Vagina (tissue), 2 donors: ENCODE measurements around the gene KRTAP22-1. TPM values are rescaled to one million over a fixed set of nuclear protein-coding genes. Genes with fewer than 3 reads are reported as not detected.

Experiments
- DNase-seq, 2 donors: peaks; one replicate each; pipeline ENCODE4 v3.0.0-alpha.2; 2017; ENCODE audit errors: extremely low spot score in 2 of 2
- H3K27ac ChIP-seq: fragments of 200-600 bp; sonication (generic); one replicate; pipeline ENCODE4 v1.5.1; 2019
- H3K27me3 ChIP-seq: fragments of 200-600 bp; sonication (generic); one replicate; pipeline ENCODE4 v1.5.1; 2019
- H3K36me3 ChIP-seq, 2 donors: fragments of 200-600 bp; sonication (generic); one replicate each; pipeline ENCODE4 v1.5.1; 2017 to 2019
- H3K4me1 ChIP-seq: fragments of 200-600 bp; sonication (generic); one replicate; pipeline ENCODE4 v1.5.1; 2019
- H3K4me3 ChIP-seq, 2 donors: fragments of 200-600 bp; sonication (generic); 1 replicate in 1 of 2; 2 replicates in 1 of 2; pipeline ENCODE4 v1.5.1; 2016 to 2019
- H3K9me3 ChIP-seq: fragments of 200-600 bp; sonication (generic); one replicate; pipeline ENCODE4 v1.5.1; 2019
- CTCF ChIP-seq, 3 experiments: fragments of 450-650 bp in 2 of 3; fragments of 200-600 bp in 1 of 3; sonication (generic) in 1 of 3; IDR thresholded peaks; one replicate each; pipeline ENCODE4 v1.5.1; 2017 to 2019; ENCODE audit warnings: antibody characterized with exemption in 3 of 3, mild to moderate bottlenecking in 2 of 3, moderate library complexity in 2 of 3
- POLR2A ChIP-seq, 2 donors: fragments of 450-650 bp; IDR thresholded peaks; one replicate each; pipeline ENCODE4 v1.6.1; 2017; ENCODE audit warnings: antibody characterized with exemption in 2 of 2, mild to moderate bottlenecking in 2 of 2, moderate library complexity in 2 of 2
- POLR2AphosphoS5 ChIP-seq, 2 donors: sonication (generic); formaldehyde crosslinking; IDR thresholded peaks; one replicate each; pipeline ENCODE4 v1.9.0; 2017; ENCODE audit warnings: antibody characterized with exemption in 2 of 2, mild to moderate bottlenecking in 2 of 2, low read depth in 1 of 2; ENCODE audit not compliant: insufficient read depth in 1 of 2
- intact Hi-C: fragments of 100-400 bp; cut with DNase I; formaldehyde crosslinking; loops from one replicate; pipeline ENCODE4 v1.15.1; 2023
- total RNA-seq: library from RNA; depleted of rRNA; stranded (reverse); fragments of >200 nt; gene quantifications from one replicate; pipeline ENCODE4 v1.2.3, GENCODE V29; 2016

KRTAP22-1 gene
- total RNA-seq, 1 donor from 2014 or later: not detected

- DNase-seq: no peak
- no peak for TF ChIP-seq POLR2AphosphoS5 (IDR thresholded peaks at IDR 0.05; ENCODE audit: insufficient read depth in 1 of 2, low read depth in 1 of 2)
- TF ChIP-seq POLR2A (IDR thresholded peaks at IDR 0.05): no peak
- no peak for TF ChIP-seq CTCF (IDR thresholded peaks at IDR 0.05)
- intact Hi-C loops: no loop called here
- Histone ChIP-seq H3K4me3 (no peak overlapping the region), H3K36me3 (no peaks in the 10 kb centered on the region), H3K27me3 (no peaks in the 10 kb centered on the region), H3K4me1 (no peaks in the 10 kb centered on the region), H3K9me3 (no peaks in the 10 kb centered on the region), H3K27ac (no peak overlapping the region)
These were observed 5.1 kb downstream of the KRTAP22-1 start for GRCh38 chr21:30605968-30606367.

- Histone ChIP-seq H3K27ac (no peak overlapping the region), H3K36me3 (no peaks in the 10 kb centered on the region), H3K4me3 (no peak overlapping the region), H3K4me1 (no peaks in the 10 kb centered on the region), H3K27me3 (no peaks in the 10 kb centered on the region), H3K9me3 (no peaks in the 10 kb centered on the region)
- TF ChIP-seq CTCF (IDR thresholded peaks at IDR 0.05) (no peak), POLR2A (IDR thresholded peaks at IDR 0.05) (no peak), POLR2AphosphoS5 (IDR thresholded peaks at IDR 0.05; ENCODE audit: insufficient read depth in 1 of 2, low read depth in 1 of 2) (no peak)
- DNase-seq: no peak
- intact Hi-C loops: no loop called here
These were observed 11.2 kb downstream of the KRTAP22-1 start for GRCh38 chr21:30612132-30612531.

- Histone ChIP-seq H3K27me3 (no peaks in the 10 kb centered on the region), H3K4me3 (no peak within 1 kb of the TSS)
These were observed 12.9 kb downstream of the KRTAP22-1 start, which contains the start of gene KRTAP6-1 for GRCh38 chr21:30613836-30614235. TSS of gene KRTAP6-1 (minus strand) at chr21:30613930. CDS start at chr21:30613904, 26 bp downstream.

GRCh38 chr21:30615199-30615598, 14.3 kb downstream of the KRTAP22-1 start:
- H3K36me3 ChIP-seq: no peaks in the 10 kb centered on the region
- H3K4me1 ChIP-seq: no peaks in the 10 kb centered on the region
- H3K9me3 ChIP-seq: no peaks in the 10 kb centered on the region
- no peak overlapping the region for H3K27ac ChIP-seq
- TF ChIP-seq CTCF (IDR thresholded peaks at IDR 0.05) (no peak), POLR2A (IDR thresholded peaks at IDR 0.05) (no peak), POLR2AphosphoS5 (IDR thresholded peaks at IDR 0.05; ENCODE audit: insufficient read depth in 1 of 2, low read depth in 1 of 2) (no peak)
- intact Hi-C loops: no loop called here
- DNase-seq: no peak
- H3K27me3 ChIP-seq: no peaks in the 10 kb centered on the region
- H3K4me3 ChIP-seq: no peak overlapping the region

More at GRCh38 chr21:30613836-30614235, 12.9 kb downstream of the KRTAP22-1 start, which contains the start of gene KRTAP6-1:
- no peak within 1 kb of the TSS for H3K27ac ChIP-seq
- no peak for DNase-seq
- no peaks in the 10 kb centered on the region for H3K4me1 ChIP-seq
- H3K9me3 ChIP-seq: no peaks in the 10 kb centered on the region
- intact Hi-C loops: no loop called here
- TF ChIP-seq POLR2A (IDR thresholded peaks at IDR 0.05): no peak
- TF ChIP-seq CTCF (IDR thresholded peaks at IDR 0.05): no peak
- no peak for TF ChIP-seq POLR2AphosphoS5 (IDR thresholded peaks at IDR 0.05; ENCODE audit: insufficient read depth in 1 of 2, low read depth in 1 of 2)
- H3K36me3 ChIP-seq: no peaks in the 10 kb centered on the region

- Histone ChIP-seq H3K27me3 (no peaks in the 10 kb centered on the region), H3K36me3 (no peaks in the 10 kb centered on the region), H3K4me1 (no peaks in the 10 kb centered on the region), H3K27ac (no peak within 1 kb of the TSS), H3K9me3 (no peaks in the 10 kb centered on the region), H3K4me3 (no peak within 1 kb of the TSS)
- intact Hi-C loops: no loop called here
- TF ChIP-seq CTCF (IDR thresholded peaks at IDR 0.05): no peak
- TF ChIP-seq POLR2AphosphoS5 (IDR thresholded peaks at IDR 0.05; ENCODE audit: insufficient read depth in 1 of 2, low read depth in 1 of 2): no peak
- no peak for TF ChIP-seq POLR2A (IDR thresholded peaks at IDR 0.05)
- DNase-seq: no peak
These were observed 15.2 kb downstream of the KRTAP22-1 start, which contains the start of gene KRTAP20-1 for GRCh38 chr21:30616125-30616524. TSS of gene KRTAP20-1 (plus strand) at chr21:30616425. CDS start at chr21:30616455, 30 bp downstream.
